SK-N-SH (cell line): ENCODE data around the gene SH3BP5L. TPM values are rescaled to one million over a fixed set of nuclear protein-coding genes. Genes with fewer than 3 reads are reported as not detected.

Experiments
- CTCF ChIA-PET: fragments of 300-600, 350-600 bp; formaldehyde crosslinking; extraction: SDS; loops from one replicate; lab custom pipeline; 2021; lab: Yijun Ruan, JAX
- POLR2A ChIA-PET: fragments of 350-600 bp; sonication (Branson Sonifier 250); formaldehyde crosslinking; extraction: SDS; loops from one replicate; lab custom pipeline; 2020; ENCODE audit warnings: antibody characterized with exemption, inconsistent platforms; lab: Yijun Ruan, JAX
- DNase-seq: peaks from one replicate; pipeline ENCODE4 v3.0.0; 2012
- H2AFZ ChIP-seq: fragments of 200-600 bp; sonication (generic); 2 replicates; pipeline ENCODE4 v1.8.1; 2016; ENCODE audit warnings: antibody characterized with exemption, mild to moderate bottlenecking, low read depth
- H3F3A ChIP-seq: fragments of 200-600 bp; sonication (generic); replicated peaks from 2 replicates; pipeline ENCODE3; 2016; ENCODE audit warnings: antibody characterized with exemption, mild to moderate bottlenecking; ENCODE audit not compliant: insufficient read depth
- H3K27ac ChIP-seq, 2 experiments: fragments of 200-500 bp in 1 of 2; fragments of 200-600 bp in 1 of 2; sonication (Bioruptor generic) in 1 of 2; sonication (generic), shearing (Covaris generic) in 1 of 2; 2 replicates each; pipeline versions ENCODE4 v1.5.1 to v1.6.1; 2014 to 2016; ENCODE audit warnings: low read depth in 2 of 2, inconsistent platforms in 1 of 2, low read length in 1 of 2, mild to moderate bottlenecking in 1 of 2, mixed read lengths in 1 of 2
- H3K27me3 ChIP-seq: fragments of 200-600 bp; sonication (generic), shearing (Covaris generic); 2 replicates; pipeline ENCODE4 v1.6.1; 2016; ENCODE audit warnings: mixed run types; ENCODE audit not compliant: insufficient read depth
- H3K36me3 ChIP-seq, 2 experiments: fragments of 200-500 bp in 1 of 2; fragments of 200-600 bp in 1 of 2; sonication (Bioruptor generic) in 1 of 2; sonication (generic) in 1 of 2; replicated peaks in 1 of 2; 2 replicates each; pipeline versions ENCODE3 to v1.5.1; 2014 to 2016; ENCODE audit warnings: low read length in 1 of 2, mild to moderate bottlenecking in 1 of 2; ENCODE audit not compliant: insufficient read depth in 2 of 2, control insufficient read depth in 1 of 2
- H3K4me1 ChIP-seq, 2 experiments: fragments of 200-500 bp in 1 of 2; fragments of 200-600 bp in 1 of 2; sonication (Bioruptor generic) in 1 of 2; sonication (generic), shearing (Covaris generic) in 1 of 2; 2 replicates each; pipeline versions ENCODE4 v1.5.1 to v1.6.1; 2014 to 2016; ENCODE audit warnings: low read depth in 1 of 2, low read length in 1 of 2, mixed run types in 1 of 2; ENCODE audit not compliant: insufficient read depth in 2 of 2, control insufficient read depth in 1 of 2
- H3K4me2 ChIP-seq: fragments of 200-600 bp; sonication (generic), shearing (Covaris generic); 2 replicates; pipeline ENCODE4 v1.6.1; 2017; ENCODE audit warnings: mixed run types
- H3K4me3 ChIP-seq, 2 experiments: fragments of 200-500 bp in 1 of 2; fragments of 200-600 bp in 1 of 2; sonication (Bioruptor generic) in 1 of 2; sonication (generic), shearing (Covaris generic) in 1 of 2; 2 replicates each; pipeline versions ENCODE4 v1.5.1 to v1.8.1; 2014 to 2016; ENCODE audit warnings: low read depth in 2 of 2, inconsistent platforms in 1 of 2, low read length in 1 of 2, mild to moderate bottlenecking in 1 of 2, mixed read lengths in 1 of 2, moderate library complexity in 1 of 2
- H3K79me2 ChIP-seq: fragments of 200-600 bp; sonication (generic); 2 replicates; pipeline ENCODE4 v1.8.1; 2017; ENCODE audit warnings: mild to moderate bottlenecking; ENCODE audit not compliant: insufficient read depth
- H3K9ac ChIP-seq: fragments of 200-600 bp; sonication (generic); 2 replicates; pipeline ENCODE4 v1.6.1; 2017; ENCODE audit warnings: mixed run types
- H3K9me2 ChIP-seq: fragments of 200-600 bp; sonication (generic); 2 replicates; pipeline ENCODE4 v1.6.1; 2017; ENCODE audit warnings: mixed run types
- H3K9me3 ChIP-seq: fragments of 200-600 bp; sonication (generic); 2 replicates; pipeline ENCODE4 v1.6.1; 2017; ENCODE audit warnings: mixed run types, mild to moderate bottlenecking, moderate library complexity
- H4K20me1 ChIP-seq: fragments of 200-600 bp; sonication (generic); 2 replicates; pipeline ENCODE4 v1.6.1; 2017; ENCODE audit warnings: mild to moderate bottlenecking, mixed run types; ENCODE audit not compliant: insufficient read depth
- CHD2 ChIP-seq: fragments of 150-350 bp; IDR thresholded peaks from 2 replicates; pipeline ENCODE4 v1.6.1; 2018; ENCODE audit warnings: low read length; ENCODE audit not compliant: partially characterized antibody
- ELF1 ChIP-seq: IDR thresholded peaks from 2 replicates; pipeline ENCODE4 v1.4.0; 2012
- EP300 ChIP-seq, 2 experiments: IDR thresholded peaks; 2 replicates each; pipeline versions ENCODE4 v1.4.0 to v1.6.1; 2012; ENCODE audit warnings: borderline replicate concordance in 1 of 2, low read depth in 1 of 2, low read length in 1 of 2
- FOSL2 ChIP-seq: IDR thresholded peaks from 2 replicates; pipeline ENCODE4 v1.4.0; 2012; ENCODE audit warnings: low read depth, mild to moderate bottlenecking, moderate library complexity, borderline replicate concordance
- JUND ChIP-seq: IDR thresholded peaks from 2 replicates; pipeline ENCODE4 v1.4.0; 2012
- MXI1 ChIP-seq: IDR thresholded peaks from 2 replicates; pipeline ENCODE4 v1.6.1; 2012; ENCODE audit warnings: mild to moderate bottlenecking, low read depth, low read length, improper control_type of control experiment
- NFIC ChIP-seq: IDR thresholded peaks from 2 replicates; pipeline ENCODE4 v1.4.0; 2012; ENCODE audit warnings: borderline replicate concordance
- NRF1 ChIP-seq: IDR thresholded peaks from 2 replicates; pipeline ENCODE4 v1.6.1; 2012; ENCODE audit warnings: low read depth, mild to moderate bottlenecking, low read length
- PBX3 ChIP-seq: IDR thresholded peaks from 2 replicates; pipeline ENCODE4; 2012
- RCOR1 ChIP-seq: fragments of 150-350 bp; IDR thresholded peaks from 2 replicates; pipeline ENCODE4 v1.6.1; 2017; ENCODE audit warnings: antibody characterized with exemption, low read length
- RFX5 ChIP-seq: IDR thresholded peaks from 2 replicates; pipeline ENCODE4 v1.6.1; 2012; ENCODE audit warnings: mild to moderate bottlenecking, improper control_type of control experiment, low read length
- RXRA ChIP-seq: IDR thresholded peaks from 2 replicates; pipeline ENCODE4 v1.4.0; 2012; ENCODE audit warnings: low read depth, mild to moderate bottlenecking, borderline replicate concordance
- SIN3A ChIP-seq: IDR thresholded peaks from 2 replicates; pipeline ENCODE4 v1.6.1; 2012; ENCODE audit warnings: low read depth, mild to moderate bottlenecking, low read length, moderate library complexity, borderline replicate concordance
- SMC3 ChIP-seq: IDR thresholded peaks from 2 replicates; pipeline ENCODE4 v1.6.1; 2012; ENCODE audit warnings: low read depth, low read length, improper control_type of control experiment
- TAF1 ChIP-seq: IDR thresholded peaks from 2 replicates; pipeline ENCODE4 v1.6.1; 2012; ENCODE audit warnings: low read depth, mild to moderate bottlenecking, low read length, moderate library complexity, borderline replicate concordance
- YY1 ChIP-seq: IDR thresholded peaks from 2 replicates; pipeline ENCODE4 v1.4.0; 2012; ENCODE audit warnings: low read depth, mild to moderate bottlenecking
- WGBS: methylation state at CpG from one replicate; pipeline ENCODE4 v1.1.6; 2017; ENCODE audit warnings: low lambda C conversion rate; 5-methylcytosine and 5-hydroxymethylcytosine counted together
- polyA plus RNA-seq, 3 experiments: library from polyadenylated mRNA; depleted of rRNA; stranded (reverse); fragments of >200 nt; gene quantifications; 2 replicates each; pipeline ENCODE4 v1.2.3, GENCODE V29; 2012
- TF ChIP-seq, protein P1 (sequence below): fragments of 200-600 bp; sonication (generic); IDR thresholded peaks from 2 replicates; pipeline ENCODE4 v1.6.1; 2017; ENCODE audit warnings: antibody characterized with exemption, mild to moderate bottlenecking, moderate library complexity

The SH3BP5L gene
- polyA plus RNA-seq, 1 of the 3 experiments (the other 2 are of a cell fraction), result 32.1 TPM

DNA sequence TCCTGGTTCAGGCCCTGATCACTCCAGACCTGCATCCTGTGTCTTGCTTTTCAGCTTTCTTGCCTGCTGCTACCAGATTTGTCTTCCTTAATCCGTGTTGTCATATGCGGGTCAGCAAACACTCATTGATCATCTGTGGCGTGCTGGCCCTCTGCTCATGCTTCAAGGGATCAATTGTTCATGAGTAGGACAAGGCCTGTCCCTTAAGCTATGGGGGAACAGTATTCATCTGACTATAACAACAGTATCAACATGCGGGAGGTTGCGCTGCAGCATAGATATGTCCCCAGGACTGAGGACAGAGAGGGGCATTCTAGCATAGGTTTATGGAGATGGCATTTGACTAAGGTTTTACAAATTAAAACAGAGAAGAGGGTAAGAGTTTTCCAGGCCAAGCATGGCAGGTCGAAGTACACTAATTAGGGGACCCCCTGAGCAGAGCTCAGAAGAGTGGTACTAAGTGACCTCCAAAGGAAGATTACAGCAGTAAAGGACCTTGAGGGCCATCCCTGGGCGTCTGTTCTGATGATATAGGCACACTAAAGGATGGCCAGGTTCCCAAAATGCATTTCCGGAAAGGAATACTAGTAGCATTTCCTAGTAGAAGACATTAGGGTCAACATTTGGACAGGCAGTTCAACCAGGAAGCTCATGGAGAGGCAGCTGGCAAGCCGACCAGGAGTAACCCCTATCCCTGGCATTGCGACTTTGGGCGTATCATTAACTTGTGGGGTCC lies 11.5 kb upstream of the SH3BP5L start:
- Histone ChIP-seq H3K4me2 (peak overlapping the region; percentile 74), H3K9me3 (no peaks in the 10 kb centered on the region), H3K27me3 (no peaks in the 10 kb centered on the region), H2AFZ (peak overlapping the region; percentile 70), H3K79me2 (peaks cover 32% of the 10 kb centered on the region), H3K4me1 (peaks cover 8 to 10% of the 10 kb centered on the region in 2 experiments; a peak in 3 of 4 replicates), H3K4me3 (peak overlapping the region; percentile 69 to 85), H3K9ac (peak overlapping the region; percentile 55; the same call in 1 of the 2 replicates), H3K36me3 (no peaks in the 10 kb centered on the region), H4K20me1 (no peaks in the 10 kb centered on the region), H3K9me2 (no peaks in the 10 kb centered on the region), H3F3A (peaks cover 7% of the 10 kb centered on the region), H3K27ac (peak overlapping the region; percentile 36 to 74; a peak in 3 of 4 replicates)
- CTCF ChIA-PET, result interaction anchor here (0.8 to 3.8 kb wide), 6 partner anchors 10 to 68 kb away, joined by 3 to 28 read pairs (median 5); partner anchors contain the start of genes SH3BP5L and ZNF692
- DNase-seq, result no peak
- 55% methylated on average over 11 of the region's 11 CpGs for WGBS
- no peak for TF ChIP-seq YY1
- no peak for TF ChIP-seq RFX5
- no peak; the same call in 1 of the 2 replicates for TF ChIP-seq MXI1
- TF ChIP-seq RXRA, result no peak
- no peak for TF ChIP-seq CHD2
- TF ChIP-seq TAF1, result no peak
- no peak for TF ChIP-seq EP300 (IDR thresholded peaks at IDR 0.05; ENCODE audit: borderline replicate concordance in 1 of 2, low read depth in 1 of 2, low read length in 1 of 2)
- TF ChIP-seq SIN3A, result no peak
- TF ChIP-seq, protein P1, sequence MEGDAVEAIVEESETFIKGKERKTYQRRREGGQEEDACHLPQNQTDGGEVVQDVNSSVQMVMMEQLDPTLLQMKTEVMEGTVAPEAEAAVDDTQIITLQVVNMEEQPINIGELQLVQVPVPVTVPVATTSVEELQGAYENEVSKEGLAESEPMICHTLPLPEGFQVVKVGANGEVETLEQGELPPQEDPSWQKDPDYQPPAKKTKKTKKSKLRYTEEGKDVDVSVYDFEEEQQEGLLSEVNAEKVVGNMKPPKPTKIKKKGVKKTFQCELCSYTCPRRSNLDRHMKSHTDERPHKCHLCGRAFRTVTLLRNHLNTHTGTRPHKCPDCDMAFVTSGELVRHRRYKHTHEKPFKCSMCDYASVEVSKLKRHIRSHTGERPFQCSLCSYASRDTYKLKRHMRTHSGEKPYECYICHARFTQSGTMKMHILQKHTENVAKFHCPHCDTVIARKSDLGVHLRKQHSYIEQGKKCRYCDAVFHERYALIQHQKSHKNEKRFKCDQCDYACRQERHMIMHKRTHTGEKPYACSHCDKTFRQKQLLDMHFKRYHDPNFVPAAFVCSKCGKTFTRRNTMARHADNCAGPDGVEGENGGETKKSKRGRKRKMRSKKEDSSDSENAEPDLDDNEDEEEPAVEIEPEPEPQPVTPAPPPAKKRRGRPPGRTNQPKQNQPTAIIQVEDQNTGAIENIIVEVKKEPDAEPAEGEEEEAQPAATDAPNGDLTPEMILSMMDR, result no peak
- no peak for TF ChIP-seq JUND
- no peak for TF ChIP-seq SMC3
- no peak for TF ChIP-seq RCOR1
- TF ChIP-seq FOSL2, result no peak
- no peak for TF ChIP-seq PBX3
- no peak for TF ChIP-seq NRF1
- no peak for TF ChIP-seq NFIC
- TF ChIP-seq ELF1, result no peak
- POLR2A ChIA-PET, result interaction anchor here (0.7 to 2.9 kb wide), 5 partner anchors 9 to 36 kb away, joined by 3 to 23 read pairs (median 3); partner anchors contain the start of genes SH3BP5L and ZNF692
